Measurements from ENCODE around the gene MICAL2. TPM values are rescaled to one million over a fixed set of nuclear protein-coding genes. Genes with fewer than 3 reads are reported as not detected.

Gene MICAL2
- total and polyA plus RNA-seq, 2 donors (not counting 3 experiments of a cell fraction or from before 2014, with no cell fraction given) = 67.6 to 200 TPM

- intact Hi-C loops (cut with micrococcal nuclease) = loop anchor here (1.0 kb wide), 3 partner anchors 9 to 138 kb away; no protein-coding TSS in a partner anchor
- Histone ChIP-seq H3K4me3 (replicated peaks in 1 of 3; ENCODE audit: insufficient read depth in 1 of 3, low read depth in 1 of 3, low read length in 3 of 3) (no peak overlapping the region), H3K4me2 (ENCODE audit: insufficient read depth, low read length) (no peak overlapping the region), H3K9me1 (replicated peaks; ENCODE audit: control insufficient read depth, extremely low read depth, insufficient read depth, low read length) (no peaks in the 10 kb centered on the region), H3K79me2 (ENCODE audit: control insufficient read depth, insufficient read depth, low read length) (no peaks in the 10 kb centered on the region), H4K20me1 (replicated peaks; ENCODE audit: control insufficient read depth, extremely low read depth, insufficient read depth, low read length) (no peaks in the 10 kb centered on the region), H2AFZ (ENCODE audit: low read depth, low read length) (no peak overlapping the region), H3K36me3 (ENCODE audit: control insufficient read depth in 2 of 2, extremely low read depth in 1 of 2, insufficient read depth in 2 of 2, low read length in 2 of 2) (peaks cover 16 to 24% of the 10 kb centered on the region in 2 experiments), H3K4me1 (ENCODE audit: control insufficient read depth, extremely low read depth, insufficient read depth, low read length) (peaks cover 35% of the 10 kb centered on the region), H3K9ac (replicated peaks; ENCODE audit: extremely low read depth, insufficient read depth, low read length) (no peak overlapping the region), H3K27me3 (ENCODE audit: control insufficient read depth in 2 of 2, insufficient read depth in 2 of 2, low read length in 2 of 2) (no peaks in the 10 kb centered on the region), H3K27ac (ENCODE audit: insufficient read depth, low read depth, low read length) (peak overlapping the region; percentile 65), H3K9me3 (replicated peaks; ENCODE audit: control insufficient read depth, insufficient read depth, low read length) (no peaks in the 10 kb centered on the region)
- dilution Hi-C loops (cut with MboI; ENCODE audit: extremely low pct_ligation_motif_present, low sequenced_read_pairs) = no loop called here
- POLR2A ChIA-PET = interaction anchor here (1.1 kb wide), 1 partner anchor 24 kb away, joined by 4 read pairs; no protein-coding TSS in a partner anchor
- peak; percentile 28 for DNase-seq (ENCODE audit: low read depth, low spot score)
- CTCF ChIA-PET = interaction anchor here (0.8 to 3.6 kb wide), 6 partner anchors 7 to 239 kb away, joined by 3 to 37 read pairs (median 4); no protein-coding TSS in a partner anchor
- TF ChIP-seq POLR2AphosphoS5 (IDR thresholded peaks at IDR 0.05; ENCODE audit: insufficient read depth, low read depth, low read length) (peak; percentile 37), JUN (IDR thresholded peaks at IDR 0.05; ENCODE audit: borderline replicate concordance, insufficient read depth, insufficient read length, low read depth) (no peak)
- BruUV-seq (replicated peaks) = no TSS peak
- FAIRE-seq = peak; percentile 81
These were observed 114.1 kb downstream of the MICAL2 start for GRCh38 chr11:12224537-12224893.

GRCh38 chr11:12225046-12225739 lies 114.8 kb downstream of the MICAL2 start:
- Histone ChIP-seq H3K4me1 (ENCODE audit: control insufficient read depth, extremely low read depth, insufficient read depth, low read length) (peaks cover 29% of the 10 kb centered on the region), H3K27ac (ENCODE audit: insufficient read depth, low read depth, low read length) (peak overlapping the region; percentile 51), H3K79me2 (ENCODE audit: control insufficient read depth, insufficient read depth, low read length) (no peaks in the 10 kb centered on the region), H3K4me3 (replicated peaks in 1 of 3; ENCODE audit: insufficient read depth in 1 of 3, low read depth in 1 of 3, low read length in 3 of 3) (no peak overlapping the region), H3K36me3 (ENCODE audit: control insufficient read depth in 2 of 2, extremely low read depth in 1 of 2, insufficient read depth in 2 of 2, low read length in 2 of 2) (peaks cover 23 to 27% of the 10 kb centered on the region in 2 experiments), H3K9me3 (replicated peaks; ENCODE audit: control insufficient read depth, insufficient read depth, low read length) (no peaks in the 10 kb centered on the region), H4K20me1 (replicated peaks; ENCODE audit: control insufficient read depth, extremely low read depth, insufficient read depth, low read length) (no peaks in the 10 kb centered on the region), H3K9ac (replicated peaks; ENCODE audit: extremely low read depth, insufficient read depth, low read length) (no peak overlapping the region), H3K27me3 (ENCODE audit: control insufficient read depth in 2 of 2, insufficient read depth in 2 of 2, low read length in 2 of 2) (no peaks in the 10 kb centered on the region), H3K9me1 (replicated peaks; ENCODE audit: control insufficient read depth, extremely low read depth, insufficient read depth, low read length) (no peaks in the 10 kb centered on the region), H2AFZ (ENCODE audit: low read depth, low read length) (no peak overlapping the region), H3K4me2 (ENCODE audit: insufficient read depth, low read length) (no peak overlapping the region)
- DNase-seq (ENCODE audit: low read depth, low spot score) (no peak), FAIRE-seq (no peak)
- intact Hi-C loops (cut with micrococcal nuclease) (no loop called here), dilution Hi-C loops (cut with MboI; ENCODE audit: extremely low pct_ligation_motif_present, low sequenced_read_pairs) (no loop called here)
- TF ChIP-seq JUN (IDR thresholded peaks at IDR 0.05; ENCODE audit: borderline replicate concordance, insufficient read depth, insufficient read length, low read depth) (no peak), EZH2 (IDR thresholded peaks at IDR 0.05; ENCODE audit: borderline replicate concordance, low read depth, low read length, severe bottlenecking) (no peak), MYC (IDR thresholded peaks at IDR 0.05; ENCODE audit: low read depth, low read length) (no peak), POLR2AphosphoS5 (IDR thresholded peaks at IDR 0.05; ENCODE audit: insufficient read depth, low read depth, low read length) (no peak)
- CTCF ChIA-PET = interaction anchor here (0.8 to 3.6 kb wide), 6 partner anchors 8 to 240 kb away, joined by 3 to 37 read pairs (median 4); no protein-coding TSS in a partner anchor
- no TSS peak for BruUV-seq (replicated peaks)
- POLR2A ChIA-PET = interaction anchor here (0.5 to 1.1 kb wide), 2 partner anchors 25 to 42 kb away, joined by 4 read pairs; no protein-coding TSS in a partner anchor

Data from endothelial cell of umbilical vein (primary cell).